SU-DHL-6 (cell line): ENCODE data around the gene LRCH3.

Experiments used
- CTCF ChIP-seq: fragments of 200-600 bp; sonication (generic); IDR thresholded peaks from one replicate; pipeline ENCODE4 v1.5.1; 2017; ENCODE audit warnings: antibody characterized with exemption, mild to moderate bottlenecking, low read length, moderate library complexity; ENCODE audit not compliant: insufficient read depth, poor library complexity, severe bottlenecking
- EZH2phosphoT487 ChIP-seq: fragments of 200-600 bp; sonication (generic), shearing (Covaris generic); conservative IDR thresholded peaks from 2 replicates; pipeline ENCODE4 v1.6.1; 2018; ENCODE audit warnings: mild to moderate bottlenecking, antibody characterized with exemption, low read length, moderate library complexity, mixed read lengths

DNA sequence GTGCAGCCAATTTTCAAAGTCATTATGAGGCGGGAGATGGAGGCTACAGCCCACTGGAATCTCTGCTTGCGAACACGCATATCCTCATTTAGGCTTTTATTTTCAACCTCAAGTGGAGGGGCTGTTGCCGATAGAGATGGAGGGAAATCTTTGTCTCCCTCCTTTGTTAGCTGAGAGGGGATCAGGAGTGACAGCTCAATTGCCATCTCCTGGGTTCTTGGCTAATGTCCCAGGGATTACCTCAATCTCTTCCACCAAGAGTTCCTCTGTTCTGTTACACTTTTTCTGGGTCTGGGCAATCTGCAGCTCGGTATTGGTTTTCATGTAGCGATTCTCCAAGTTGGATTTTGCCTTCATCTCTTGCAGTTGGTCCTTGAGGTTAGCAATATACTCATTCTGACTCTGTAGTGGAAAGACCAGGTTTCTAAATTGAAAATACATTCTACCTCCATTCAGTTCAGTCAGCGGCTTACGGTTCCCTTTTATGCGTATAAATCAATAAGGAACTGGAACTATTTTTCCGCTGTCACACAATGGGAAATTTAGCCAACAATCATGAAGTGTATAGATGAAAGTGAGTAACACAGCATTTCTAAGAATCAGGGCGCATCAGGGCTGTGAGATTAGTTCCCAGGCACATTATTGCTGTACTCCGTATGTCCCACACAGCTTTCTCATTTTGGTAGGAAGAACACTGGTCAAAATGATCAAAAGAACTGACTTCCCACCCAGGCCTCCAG, 122.8 kb downstream of the LRCH3 start:
- no peak for TF ChIP-seq CTCF
- TF ChIP-seq EZH2phosphoT487 = no peak
